LHCN-M2 (cell line): ENCODE data around the gene PAM16. TPM values are rescaled to one million over a fixed set of nuclear protein-coding genes. Genes with fewer than 3 reads are reported as not detected.
A peak's percentile ranks its signal among the peaks of the same experiment; 100 is the strongest.
"Not testable (repeated sequence)": the region's sequence is repeated elsewhere in the genome, so short reads cannot be mapped to it uniquely, and the experiment has no call there.

Experiments used
- DNase-seq: peaks from one replicate; pipeline ENCODE4 v3.0.0-alpha.2; 2012; ENCODE audit warnings: low read depth
- polyA plus RNA-seq: library from polyadenylated mRNA; unstranded; fragments of >200 nt; gene quantifications from one replicate; pipeline ENCODE4 v1.2.1, GENCODE V29; 2012; ENCODE audit warnings: missing spikeins
- total RNA-seq: library from RNA; depleted of rRNA; stranded (reverse); fragments of >200 nt; gene quantifications from 2 replicates; pipeline ENCODE4 v1.2.3, GENCODE V29; 2014; rRNA removed

Gene PAM16
- 48.1 and 62.2 TPM in 2 replicates for total RNA-seq
- 37.4 TPM for polyA plus RNA-seq

GRCh38 chr16:4350787-4351659 is at the start of gene PAM16:
TSS of gene PAM16 (minus strand) at chr16:4351321. CDS start at chr16:4351234, 87 bp downstream.
- DNase-seq: peak; percentile 92

- DNase-seq: no peak
Measured at GRCh38 chr16:4399001-4399730, 48.0 kb upstream of the PAM16 start.

- DNase-seq: no peak
Measured at GRCh38 chr16:4395055-4395726, 44.1 kb upstream of the PAM16 start.

GRCh38 chr16:4393850-4394249 is 42.7 kb upstream of the PAM16 start:
- DNase-seq: not testable (repeated sequence)

GRCh38 chr16:4393240-4393600 is 42.1 kb upstream of the PAM16 start:
- DNase-seq: no peak

- no peak for DNase-seq
Measured at GRCh38 chr16:4392382-4393239, 41.5 kb upstream of the PAM16 start.

- no peak for DNase-seq
Measured at GRCh38 chr16:4391631-4392381, 40.7 kb upstream of the PAM16 start.

GRCh38 chr16:4390266-4391260 is 39.4 kb upstream of the PAM16 start:
- DNase-seq: no peak

- DNase-seq: no peak
Measured at GRCh38 chr16:4389051-4389955, 38.2 kb upstream of the PAM16 start.

- DNase-seq: no peak
Measured at GRCh38 chr16:4388271-4389021, 37.3 kb upstream of the PAM16 start.

GRCh38 chr16:4387781-4388180 is 36.7 kb upstream of the PAM16 start:
- no peak for DNase-seq

- DNase-seq: no peak
Measured at GRCh38 chr16:4386951-4387565, 35.9 kb upstream of the PAM16 start.

GRCh38 chr16:4386451-4386805 is 35.3 kb upstream of the PAM16 start:
- no peak for DNase-seq

- no peak for DNase-seq
Measured at GRCh38 chr16:4385789-4386450, 34.8 kb upstream of the PAM16 start.

- DNase-seq: no peak
Measured at GRCh38 chr16:4385066-4385788, 34.1 kb upstream of the PAM16 start.

GRCh38 chr16:4384509-4384942 is 33.4 kb upstream of the PAM16 start:
- no peak for DNase-seq
